NT2/D1 (cell line): ENCODE data around the gene TMEM156.

Source experiments
- DNase-seq: peaks from one replicate; pipeline ENCODE4 v3.0.0-alpha.2; 2011; ENCODE audit warnings: low read depth, low spot score
- H3K27me3 ChIP-seq: 2 replicates; pipeline ENCODE4 v1.6.0; 2011; ENCODE audit warnings: mild to moderate bottlenecking; ENCODE audit not compliant: insufficient read length, insufficient read depth
- H3K36me3 ChIP-seq: 2 replicates; pipeline ENCODE4 v1.6.1; 2011; ENCODE audit warnings: mild to moderate bottlenecking, low read length, mixed read lengths; ENCODE audit not compliant: insufficient read depth, insufficient read length
- H3K4me1 ChIP-seq: 2 replicates; pipeline ENCODE4 v1.5.1; 2011; ENCODE audit not compliant: insufficient read depth, insufficient read length
- H3K4me3 ChIP-seq: 2 replicates; pipeline ENCODE4 v1.5.1; 2011; ENCODE audit warnings: low read depth; ENCODE audit not compliant: insufficient read length
- H3K9ac ChIP-seq: 2 replicates; pipeline ENCODE4 v1.6.0; 2011; ENCODE audit warnings: low read depth; ENCODE audit not compliant: insufficient read length
- H3K9me3 ChIP-seq: 2 replicates; pipeline ENCODE4 v1.5.1; 2011; ENCODE audit warnings: mild to moderate bottlenecking, low read length; ENCODE audit not compliant: insufficient read depth
- SUZ12 ChIP-seq: IDR thresholded peaks from 2 replicates; pipeline ENCODE4 v1.6.1; 2011; ENCODE audit not compliant: insufficient read length, insufficient read depth; ENCODE audit errors: extremely low read depth
- YY1 ChIP-seq: IDR thresholded peaks from 2 replicates; pipeline ENCODE4 v1.6.1; 2011; ENCODE audit not compliant: insufficient read length, insufficient read depth
- ZNF274 ChIP-seq: IDR thresholded peaks from 2 replicates; pipeline ENCODE4 v1.6.1; 2011; ENCODE audit warnings: mild to moderate bottlenecking, low read depth, low read length

The TMEM156 gene

GRCh38 chr4:38930204-38930603 lies 102.0 kb downstream of the TMEM156 start:
- Histone ChIP-seq H3K9ac (no peak overlapping the region), H3K4me1 (peaks cover 2% of the 10 kb centered on the region), H3K36me3 (peaks cover 48% of the 10 kb centered on the region), H3K9me3 (no peaks in the 10 kb centered on the region), H3K4me3 (no peak overlapping the region), H3K27me3 (no peaks in the 10 kb centered on the region)
- no peak for DNase-seq
- TF ChIP-seq ZNF274 (no peak), SUZ12 (no peak), YY1 (no peak)

GRCh38 chr4:38928974-38929373 lies 103.2 kb downstream of the TMEM156 start:
- peaks cover 2% of the 10 kb centered on the region for H3K4me1 ChIP-seq
- H3K4me3 ChIP-seq: no peak overlapping the region
- no peaks in the 10 kb centered on the region for H3K9me3 ChIP-seq
- H3K36me3 ChIP-seq: peaks cover 55% of the 10 kb centered on the region
- H3K27me3 ChIP-seq: no peaks in the 10 kb centered on the region
- no peak overlapping the region for H3K9ac ChIP-seq
- TF ChIP-seq SUZ12 (no peak), ZNF274 (no peak), YY1 (no peak)
- DNase-seq: no peak

- H3K27me3 ChIP-seq: no peaks in the 10 kb centered on the region
- no peak for TF ChIP-seq ZNF274
- no peak for TF ChIP-seq SUZ12
- TF ChIP-seq YY1: no peak
- no peak for DNase-seq
Observed at GRCh38 chr4:38928568-38928967, 103.6 kb downstream of the TMEM156 start.

DNA sequence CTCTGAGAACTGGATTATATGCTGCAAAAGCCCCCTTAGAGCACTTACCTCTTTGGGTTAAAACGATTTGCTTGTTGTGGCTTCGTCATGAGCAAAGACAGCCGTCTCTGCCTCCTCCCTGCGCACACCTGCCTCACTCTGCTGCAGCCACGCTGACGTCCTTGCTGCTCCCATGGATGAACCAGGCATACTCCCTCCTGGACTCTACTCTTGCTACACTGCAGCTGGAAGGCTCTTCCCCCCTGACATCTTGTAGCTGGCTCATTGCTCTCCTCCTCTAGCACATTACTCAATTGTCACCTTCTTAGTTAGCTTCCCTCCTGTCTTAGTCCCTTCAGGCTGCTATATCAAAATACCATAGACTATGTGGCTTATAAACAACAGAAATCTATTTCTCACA lies 105.3 kb downstream of the TMEM156 start:
- no peaks in the 10 kb centered on the region for H3K9me3 ChIP-seq
- H3K9ac ChIP-seq: no peak overlapping the region
- TF ChIP-seq ZNF274: no peak
- no peak for TF ChIP-seq SUZ12
- TF ChIP-seq YY1: no peak
- H3K36me3 ChIP-seq: peaks cover 45% of the 10 kb centered on the region
- H3K4me3 ChIP-seq: no peak overlapping the region
- no peaks in the 10 kb centered on the region for H3K27me3 ChIP-seq
- no peak for DNase-seq
- peaks cover 2% of the 10 kb centered on the region for H3K4me1 ChIP-seq

More at GRCh38 chr4:38928568-38928967, 103.6 kb downstream of the TMEM156 start:
- Histone ChIP-seq H3K36me3 (peaks cover 52% of the 10 kb centered on the region), H3K4me3 (no peak overlapping the region), H3K4me1 (peaks cover 2% of the 10 kb centered on the region), H3K9me3 (no peaks in the 10 kb centered on the region), H3K9ac (no peak overlapping the region)

DNA sequence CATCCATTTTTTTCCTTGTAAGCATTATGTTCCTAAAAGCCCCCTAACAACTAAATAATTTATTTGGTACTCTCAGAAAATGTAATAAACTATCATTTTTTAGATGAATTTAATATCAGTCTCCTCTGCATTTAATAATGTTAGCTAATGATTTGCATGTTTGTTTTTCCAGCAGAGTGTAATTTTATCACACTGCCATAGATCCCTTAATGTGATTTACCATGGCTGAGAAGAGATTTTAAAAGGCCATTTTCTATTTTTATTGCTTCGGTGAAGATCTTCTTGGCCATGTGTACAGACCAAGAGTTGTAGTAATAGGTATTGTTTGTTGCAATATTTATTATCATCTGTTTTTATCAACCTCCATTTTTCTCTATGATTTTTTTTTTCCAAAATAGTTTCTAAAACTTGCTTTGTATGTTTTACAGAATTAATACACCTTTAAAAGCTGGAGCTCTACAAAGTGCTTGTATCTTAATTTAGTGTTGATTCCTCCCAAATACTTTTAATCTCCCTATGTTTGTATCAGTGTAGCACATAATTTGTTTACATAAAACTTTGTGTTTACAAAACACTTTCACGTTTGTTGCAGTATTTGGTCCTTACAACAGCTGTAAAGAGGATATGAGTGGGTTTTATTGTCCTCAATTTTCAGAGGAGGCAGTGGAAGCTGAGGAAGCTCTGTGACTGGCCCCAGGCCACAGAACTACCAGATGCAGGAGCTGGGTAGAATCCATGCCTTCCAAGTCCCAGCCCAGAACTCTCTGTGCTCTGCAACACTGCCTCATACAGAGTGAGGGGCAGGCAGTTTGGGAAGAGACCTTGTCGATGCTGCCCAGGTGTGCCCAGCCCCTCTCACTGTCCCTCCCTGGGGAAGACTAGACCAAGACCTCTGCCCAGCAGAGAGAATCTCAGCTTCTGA lies 106.5 kb downstream of the TMEM156 start:
- Histone ChIP-seq H3K27me3 (no peaks in the 10 kb centered on the region), H3K4me3 (no peak overlapping the region), H3K9ac (no peak overlapping the region), H3K36me3 (peaks cover 42% of the 10 kb centered on the region), H3K4me1 (peaks cover 2% of the 10 kb centered on the region), H3K9me3 (no peaks in the 10 kb centered on the region)
- DNase-seq: no peak
- no peak for TF ChIP-seq SUZ12

GRCh38 chr4:38924353-38924752 lies 107.9 kb downstream of the TMEM156 start:
- Histone ChIP-seq H3K9me3 (no peaks in the 10 kb centered on the region), H3K4me1 (peaks cover 2% of the 10 kb centered on the region), H3K27me3 (no peaks in the 10 kb centered on the region), H3K4me3 (no peak overlapping the region), H3K9ac (no peak overlapping the region), H3K36me3 (peaks cover 45% of the 10 kb centered on the region)
- DNase-seq: no peak
- TF ChIP-seq SUZ12 (no peak), YY1 (no peak), ZNF274 (no peak)

DNA sequence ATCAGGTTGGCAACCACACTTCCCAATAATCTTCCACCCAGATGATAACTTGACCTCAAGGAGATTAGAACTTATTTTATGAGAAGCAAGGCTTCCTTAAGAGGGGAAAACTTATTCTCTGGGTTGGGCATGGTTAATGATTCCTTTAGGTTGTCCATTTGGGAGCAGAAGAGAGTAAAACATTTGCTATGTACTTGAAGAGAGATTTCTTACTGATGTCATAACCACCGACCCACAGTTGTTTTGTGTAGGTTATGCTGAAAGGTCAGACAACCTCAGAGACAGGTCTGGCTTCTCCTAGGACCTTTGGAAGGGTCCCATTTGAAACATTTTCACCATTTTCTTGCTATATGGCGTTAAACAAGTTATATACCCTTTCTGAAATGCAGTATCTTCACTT lies 108.5 kb downstream of the TMEM156 start:
- H3K36me3 ChIP-seq: peaks cover 42% of the 10 kb centered on the region
- no peak for DNase-seq
- no peak overlapping the region for H3K4me3 ChIP-seq
- TF ChIP-seq YY1: no peak
- no peaks in the 10 kb centered on the region for H3K27me3 ChIP-seq
- H3K4me1 ChIP-seq: peaks cover 2% of the 10 kb centered on the region
- no peak overlapping the region for H3K9ac ChIP-seq
- H3K9me3 ChIP-seq: no peaks in the 10 kb centered on the region

- Histone ChIP-seq H3K9me3 (no peaks in the 10 kb centered on the region), H3K4me3 (no peak overlapping the region), H3K9ac (no peak overlapping the region), H3K27me3 (no peaks in the 10 kb centered on the region), H3K4me1 (peaks cover 1% of the 10 kb centered on the region), H3K36me3 (peaks cover 29% of the 10 kb centered on the region)
- TF ChIP-seq YY1 (no peak), ZNF274 (no peak), SUZ12 (no peak)
- DNase-seq: no peak
Observed at GRCh38 chr4:38921151-38921550, 111.1 kb downstream of the TMEM156 start.
